HCT116 (cell line): ENCODE measurements around the gene C11orf52.

ENCODE experiments used
- CTCF ChIP-seq, 3 experiments: fragments of 200-600 bp in 1 of 3; sonication (generic) in 1 of 3; IDR thresholded peaks in 2 of 3; conservative IDR thresholded peaks in 1 of 3; 2 replicates each; pipeline ENCODE4 v1.5.1; 2012 to 2017; ENCODE audit warnings: low read depth in 2 of 3, low read length in 2 of 3, antibody characterized with exemption in 1 of 3, borderline replicate concordance in 1 of 3, control low read depth in 1 of 3, mild to moderate bottlenecking in 1 of 3, mixed read lengths in 1 of 3, mixed run types in 1 of 3, moderate library complexity in 1 of 3; ENCODE audit not compliant: insufficient read depth in 1 of 3
- EZH2 ChIP-seq: fragments of 200-600 bp; sonication (generic); IDR thresholded peaks from 2 replicates; pipeline ENCODE4 v1.6.1; 2017; ENCODE audit warnings: antibody characterized with exemption, mixed run types
- JUND ChIP-seq: IDR thresholded peaks from 2 replicates; pipeline ENCODE4 v1.6.1; 2012
- POLR2A ChIP-seq: IDR thresholded peaks from 2 replicates; pipeline ENCODE4 v1.7.0; 2011; ENCODE audit warnings: borderline replicate concordance; ENCODE audit not compliant: insufficient read depth, insufficient read length; ENCODE audit errors: extremely low read depth
- POLR2AphosphoS5 ChIP-seq: IDR thresholded peaks from 2 replicates; pipeline ENCODE4 v1.6.1; 2011; ENCODE audit warnings: mild to moderate bottlenecking, low read depth, low read length, moderate library complexity
- RAD21 ChIP-seq: IDR thresholded peaks from 2 replicates; pipeline ENCODE4 v1.6.1; 2012; ENCODE audit warnings: low read depth, mild to moderate bottlenecking
- REST ChIP-seq: IDR thresholded peaks from 2 replicates; pipeline ENCODE4 v1.6.1; 2012; ENCODE audit warnings: low read depth
- SIN3A ChIP-seq: IDR thresholded peaks from 2 replicates; pipeline ENCODE4 v1.6.1; 2012; ENCODE audit warnings: low read depth
- ZBTB33 ChIP-seq: IDR thresholded peaks from 2 replicates; pipeline ENCODE4 v1.6.1; 2011; ENCODE audit warnings: mild to moderate bottlenecking, low read length, moderate library complexity; ENCODE audit not compliant: insufficient replicate concordance; ENCODE audit errors: extremely low read depth
- ZFX ChIP-seq: fragments of 450-650 bp; IDR thresholded peaks from 2 replicates; pipeline ENCODE4 v1.6.1; 2017
- ZNF274 ChIP-seq: fragments of 200-500 bp; sonication (Bioruptor generic); IDR thresholded peaks from 2 replicates; pipeline ENCODE4 v1.6.1; 2014; ENCODE audit warnings: mild to moderate bottlenecking, low read depth, low read length, inconsistent platforms

GRCh38 chr11:111937844-111938243 is 19.1 kb downstream of the C11orf52 start:
- TF ChIP-seq ZBTB33: no peak
- TF ChIP-seq POLR2A: no peak
- no peak for TF ChIP-seq ZNF274
- TF ChIP-seq EZH2: no peak
- no peak for TF ChIP-seq CTCF (IDR thresholded peaks at IDR 0.05 in 2 of 3, conservative IDR thresholded peaks at IDR 0.05 in 1 of 3; ENCODE audit: borderline replicate concordance in 1 of 3, insufficient read depth in 1 of 3, low read depth in 2 of 3, low read length in 2 of 3)
- no peak for TF ChIP-seq POLR2AphosphoS5
- TF ChIP-seq REST: no peak
- TF ChIP-seq ZFX: no peak
- no peak for TF ChIP-seq JUND
- TF ChIP-seq SIN3A: no peak
- no peak for TF ChIP-seq RAD21
